HFFc6 (cell line): ENCODE measurements around the gene AGRP. TPM values are rescaled to one million over a fixed set of nuclear protein-coding genes. Genes with fewer than 3 reads are reported as not detected.

Experiments used
- DNase-seq: peaks from one replicate; pipeline ENCODE4 v3.0.0-alpha.2; 2018
- H3K27ac Mint-ChIP-seq: 2 replicates; pipeline ENCODE4 v1.8.0; 2020; ENCODE audit warnings: mild to moderate bottlenecking, mixed read lengths
- H3K27me3 Mint-ChIP-seq: 2 replicates; pipeline ENCODE4 v1.8.0; 2021; ENCODE audit warnings: mild to moderate bottlenecking, moderate library complexity, mixed read lengths; ENCODE audit not compliant: insufficient read depth
- H3K36me3 Mint-ChIP-seq: 2 replicates; pipeline ENCODE4 v1.8.0; 2021; ENCODE audit warnings: low read depth, mixed read lengths
- H3K4me1 Mint-ChIP-seq: 2 replicates; pipeline ENCODE4 v1.8.0; 2020; ENCODE audit warnings: low read depth, mixed read lengths
- H3K4me3 Mint-ChIP-seq: 2 replicates; pipeline ENCODE4 v1.8.0; 2020; ENCODE audit warnings: mild to moderate bottlenecking, moderate library complexity, mixed read lengths
- H3K9me3 Mint-ChIP-seq: 2 replicates; pipeline ENCODE4 v1.8.0; 2020; ENCODE audit warnings: mild to moderate bottlenecking, mixed read lengths
- CTCF ChIP-seq: fragments of 200-600 bp; sonication (generic); IDR thresholded peaks from 2 replicates; pipeline ENCODE4 v1.5.0; 2021; ENCODE audit warnings: antibody characterized with exemption, mild to moderate bottlenecking
- total RNA-seq, 6 experiments: library from RNA; stranded (reverse); fragmentation: NEBNext Ultra II Directional; extraction: Animal tissue kit (Norgen Biotek cat#: 25700); gene quantifications; 2 replicates in 1 of 6; 3 replicates in 5 of 6; pipeline ENCODE4 v1.2.3, GENCODE V29; 2021

Gene AGRP
- total RNA-seq, 6 experiments from 2014 or later = not detected

- no peak overlapping the region for H3K27ac Mint-ChIP-seq
- H3K4me3 Mint-ChIP-seq = no peak overlapping the region
- H3K36me3 Mint-ChIP-seq = no peaks in the 10 kb centered on the region; the same call in 1 of the 2 replicates
- H3K4me1 Mint-ChIP-seq = peaks cover 15% of the 10 kb centered on the region
- no peaks in the 10 kb centered on the region; the same call in none of the 2 replicates for H3K27me3 Mint-ChIP-seq
- no peak for TF ChIP-seq CTCF
- no peaks in the 10 kb centered on the region for H3K9me3 Mint-ChIP-seq
- no peak for DNase-seq
Measured at GRCh38 chr16:67451704-67452435, 31.5 kb downstream of the AGRP start.

GRCh38 chr16:67451061-67451703 lies 32.2 kb downstream of the AGRP start:
- peaks cover 15% of the 10 kb centered on the region for H3K4me1 Mint-ChIP-seq
- no peaks in the 10 kb centered on the region; the same call in 1 of the 2 replicates for H3K36me3 Mint-ChIP-seq
- H3K9me3 Mint-ChIP-seq = no peaks in the 10 kb centered on the region
- no peaks in the 10 kb centered on the region; the same call in none of the 2 replicates for H3K27me3 Mint-ChIP-seq
- H3K4me3 Mint-ChIP-seq = no peak overlapping the region
- no peak for DNase-seq
- H3K27ac Mint-ChIP-seq = no peak overlapping the region
- TF ChIP-seq CTCF = no peak

GRCh38 chr16:67449739-67450138 lies 33.6 kb downstream of the AGRP start:
- DNase-seq = no peak
- H3K4me3 Mint-ChIP-seq = no peak overlapping the region
- no peaks in the 10 kb centered on the region; the same call in 1 of the 2 replicates for H3K27me3 Mint-ChIP-seq
- peaks cover 20% of the 10 kb centered on the region for H3K4me1 Mint-ChIP-seq
- no peaks in the 10 kb centered on the region for H3K9me3 Mint-ChIP-seq
- no peak for TF ChIP-seq CTCF
- H3K27ac Mint-ChIP-seq = no peak overlapping the region
- no peaks in the 10 kb centered on the region; the same call in 1 of the 2 replicates for H3K36me3 Mint-ChIP-seq

GRCh38 chr16:67449336-67449735 lies 34.0 kb downstream of the AGRP start:
- no peaks in the 10 kb centered on the region; the same call in 1 of the 2 replicates for H3K36me3 Mint-ChIP-seq
- peaks cover 24% of the 10 kb centered on the region for H3K4me1 Mint-ChIP-seq
- H3K4me3 Mint-ChIP-seq = no peak overlapping the region
- no peak for TF ChIP-seq CTCF
- DNase-seq = no peak
- no peak overlapping the region for H3K27ac Mint-ChIP-seq
- no peaks in the 10 kb centered on the region for H3K9me3 Mint-ChIP-seq
- H3K27me3 Mint-ChIP-seq = no peaks in the 10 kb centered on the region; the same call in 1 of the 2 replicates

- Mint-ChIP-seq H3K4me1 (peaks cover 22% of the 10 kb centered on the region), H3K4me3 (no peak overlapping the region)
- TF ChIP-seq CTCF = no peak
Measured at GRCh38 chr16:67448580-67448979, 34.8 kb downstream of the AGRP start.

More at GRCh38 chr16:67448580-67448979, 34.8 kb downstream of the AGRP start:
- H3K27ac Mint-ChIP-seq = no peak overlapping the region
- peaks cover 2% of the 10 kb centered on the region for H3K27me3 Mint-ChIP-seq
- no peaks in the 10 kb centered on the region; the same call in 1 of the 2 replicates for H3K36me3 Mint-ChIP-seq
- no peak for DNase-seq
- no peaks in the 10 kb centered on the region for H3K9me3 Mint-ChIP-seq
